Gastrocnemius medialis (tissue), 4 donors: ENCODE measurements around the gene GOLGA1. TPM values are rescaled to one million over a fixed set of nuclear protein-coding genes. Genes with fewer than 3 reads are reported as not detected.

Source experiments
- ATAC-seq, 2 donors: fragments of 150-250 bp; one replicate each; pipeline ENCODE4 v1.9.1; 2016
- DNase-seq, 2 donors: peaks; one replicate each; pipeline ENCODE4 v3.0.0-alpha.2; 2019
- H3K27ac ChIP-seq, 4 donors: fragments of 200-600 bp; sonication (generic); 1 replicate in 1 of 4; 2 replicates in 3 of 4; pipeline ENCODE4 v1.5.1; 2016 to 2018; ENCODE audit warnings: mild to moderate bottlenecking in 2 of 4, moderate library complexity in 1 of 4
- H3K27me3 ChIP-seq, 3 donors: fragments of 200-600 bp; sonication (generic) in 2 of 3; 1 replicate in 1 of 3; 2 replicates in 2 of 3; pipeline versions ENCODE4 v1.5.1 to v1.6.0; 2016 to 2019; ENCODE audit warnings: mild to moderate bottlenecking in 1 of 3, moderate library complexity in 1 of 3
- H3K36me3 ChIP-seq, 2 donors: fragments of 200-600 bp; sonication (generic) in 1 of 2; one replicate each; pipeline ENCODE4 v1.5.1; 2017 to 2018
- H3K4me1 ChIP-seq, 2 donors: fragments of 200-600 bp; sonication (generic) in 1 of 2; one replicate each; pipeline ENCODE4 v1.5.1; 2016 to 2017; ENCODE audit warnings: mild to moderate bottlenecking in 2 of 2
- H3K4me3 ChIP-seq, 4 donors: fragments of 200-600 bp; sonication (generic) in 3 of 4; 1 replicate in 1 of 4; 2 replicates in 3 of 4; pipeline ENCODE4 v1.5.1; 2016 to 2019; ENCODE audit warnings: mild to moderate bottlenecking in 2 of 4
- H3K9me3 ChIP-seq, 3 donors: fragments of 200-600 bp; sonication (generic) in 2 of 3; 1 replicate in 1 of 3; 2 replicates in 2 of 3; pipeline ENCODE4 v1.5.1; 2016 to 2019
- CTCF ChIP-seq, 5 experiments: fragments of 450-650 bp in 3 of 5; fragments of 200-600 bp in 2 of 5; sonication (generic) in 2 of 5; IDR thresholded peaks in 4 of 5; conservative IDR thresholded peaks in 1 of 5; 1 replicate in 4 of 5; 2 replicates in 1 of 5; pipeline ENCODE4 v1.5.1; 2016 to 2019; ENCODE audit warnings: antibody characterized with exemption in 5 of 5, mild to moderate bottlenecking in 3 of 5, moderate library complexity in 3 of 5
- POLR2A ChIP-seq, 2 donors: fragments of 450-650 bp; IDR thresholded peaks; one replicate each; pipeline ENCODE4 v1.6.1; 2017; ENCODE audit warnings: antibody characterized with exemption in 2 of 2, mild to moderate bottlenecking in 2 of 2, moderate library complexity in 2 of 2
- in situ Hi-C, 4 donors: fragments of 200-750 bp; cut with MboI; loops; one replicate each; pipeline versions ENCODE4 v1.15.0 to v1.8.0; 2017; ENCODE audit warnings: low sequenced_read_pairs in 4 of 4
- intact Hi-C: fragments of 100-400 bp; cut with DNase I; formaldehyde crosslinking; loops from one replicate; pipeline ENCODE4 v1.15.1; 2023; ENCODE audit warnings: low total_unique reads
- total RNA-seq, 4 donors: library from RNA; depleted of rRNA; stranded (reverse); fragments of >200 nt; gene quantifications; one replicate each; pipeline versions ENCODE4 v1.1.0 to v1.2.3, GENCODE V29; 2016

The GOLGA1 gene
- total RNA-seq, 4 donors from 2014 or later = 12.2 to 20.5 (median 18.6) TPM

GRCh38 chr9:124889006-124889405, 51.9 kb downstream of the GOLGA1 start:
- H3K36me3 ChIP-seq = peaks cover 0 to 90% of the 10 kb centered on the region in 2 donors

DNA sequence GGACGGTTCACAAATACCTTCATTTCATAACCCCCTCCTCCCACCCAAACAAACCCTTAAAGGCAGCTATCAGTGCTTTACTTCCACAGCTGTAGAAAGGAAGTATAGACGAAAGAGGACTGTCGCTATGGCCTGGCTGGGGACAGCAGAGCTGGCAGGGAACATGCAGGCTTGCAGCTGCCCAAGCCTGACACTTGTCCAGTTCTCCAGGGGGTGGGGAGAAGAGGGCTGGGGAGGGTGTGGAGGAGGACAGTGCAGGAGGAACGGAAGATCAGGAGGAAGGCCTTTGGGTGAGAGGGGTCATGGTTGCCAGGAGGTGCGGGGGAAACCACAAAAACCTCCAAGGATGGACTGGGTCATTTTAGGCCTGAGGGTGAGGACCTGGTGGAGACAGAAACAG, 53.1 kb downstream of the GOLGA1 start:
- no peaks in the 10 kb centered on the region for H3K9me3 ChIP-seq
- H3K27me3 ChIP-seq = no peaks in the 10 kb centered on the region
- H3K4me1 ChIP-seq = no peaks in the 10 kb centered on the region
- TF ChIP-seq CTCF (IDR thresholded peaks at IDR 0.05 in 4 of 5, conservative IDR thresholded peaks at IDR 0.05 in 1 of 5) (no peak), POLR2A (IDR thresholded peaks at IDR 0.05) (no peak)
- intact Hi-C loops = no loop called here
- DNase-seq (no peak), ATAC-seq (peak in 1 of 2 donors; percentile 61)
- in situ Hi-C loops = no loop called here
- H3K36me3 ChIP-seq = peaks cover 0 to 89% of the 10 kb centered on the region in 2 donors
- H3K4me3 ChIP-seq = no peak overlapping the region
- H3K27ac ChIP-seq = no peak overlapping the region

More at GRCh38 chr9:124889006-124889405, 51.9 kb downstream of the GOLGA1 start:
- intact Hi-C loops (no loop called here), in situ Hi-C loops (no loop called here)
- no peak for TF ChIP-seq POLR2A (IDR thresholded peaks at IDR 0.05)
- no peak for TF ChIP-seq CTCF (IDR thresholded peaks at IDR 0.05 in 4 of 5, conservative IDR thresholded peaks at IDR 0.05 in 1 of 5)
- H3K27ac ChIP-seq = no peak overlapping the region
- no peaks in the 10 kb centered on the region for H3K9me3 ChIP-seq
- H3K4me1 ChIP-seq = no peaks in the 10 kb centered on the region
- ATAC-seq (no peak), DNase-seq (no peak)
- no peak overlapping the region for H3K4me3 ChIP-seq
- no peaks in the 10 kb centered on the region for H3K27me3 ChIP-seq

- Histone ChIP-seq H3K36me3 (peaks cover 0 to 90% of the 10 kb centered on the region in 2 donors), H3K27me3 (no peaks in the 10 kb centered on the region), H3K4me1 (no peaks in the 10 kb centered on the region), H3K4me3 (no peak overlapping the region), H3K27ac (no peak overlapping the region), H3K9me3 (no peaks in the 10 kb centered on the region)
- no peak for TF ChIP-seq POLR2A (IDR thresholded peaks at IDR 0.05)
- no peak for TF ChIP-seq CTCF (IDR thresholded peaks at IDR 0.05 in 4 of 5, conservative IDR thresholded peaks at IDR 0.05 in 1 of 5)
- DNase-seq (no peak), ATAC-seq (peak in 1 of 2 donors; percentile 31)
- intact Hi-C loops = no loop called here
- in situ Hi-C loops = no loop called here
Measured at GRCh38 chr9:124886866-124887492, 53.9 kb downstream of the GOLGA1 start.

DNA sequence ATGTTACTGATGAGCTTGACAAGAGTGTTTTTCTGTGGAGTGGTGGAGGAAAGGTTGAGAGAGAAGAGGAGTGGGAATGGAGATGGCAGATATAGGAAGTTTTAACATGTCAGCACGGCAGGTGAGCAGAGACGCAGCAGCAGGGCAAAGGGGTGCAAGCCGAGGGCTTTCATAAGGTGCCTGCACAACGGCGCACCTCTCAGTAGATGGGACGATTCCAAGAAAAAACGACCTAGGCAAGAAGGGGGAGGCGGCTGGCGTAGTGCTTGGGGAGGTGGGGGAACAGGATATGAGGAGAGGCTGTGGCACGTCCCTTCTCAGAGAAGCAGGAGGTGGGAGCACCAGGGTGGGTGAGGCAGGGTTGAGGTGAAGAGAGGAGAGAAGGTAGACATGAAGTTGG, 54.4 kb downstream of the GOLGA1 start:
- intact Hi-C loops = no loop called here
- ATAC-seq (no peak), DNase-seq (no peak)
- Histone ChIP-seq H3K4me3 (no peak overlapping the region), H3K4me1 (no peaks in the 10 kb centered on the region), H3K9me3 (no peaks in the 10 kb centered on the region), H3K27ac (no peak overlapping the region), H3K27me3 (no peaks in the 10 kb centered on the region), H3K36me3 (peaks cover 0 to 91% of the 10 kb centered on the region in 2 donors)
- in situ Hi-C loops = no loop called here
- TF ChIP-seq POLR2A (IDR thresholded peaks at IDR 0.05) (no peak), CTCF (IDR thresholded peaks at IDR 0.05 in 4 of 5, conservative IDR thresholded peaks at IDR 0.05 in 1 of 5) (no peak)

GRCh38 chr9:124885551-124885950, 55.3 kb downstream of the GOLGA1 start:
- in situ Hi-C loops (no loop called here), intact Hi-C loops (no loop called here)
- H3K4me1 ChIP-seq = no peaks in the 10 kb centered on the region
- ATAC-seq (no peak), DNase-seq (no peak)
- H3K27ac ChIP-seq = no peak overlapping the region
- no peaks in the 10 kb centered on the region for H3K9me3 ChIP-seq
- H3K36me3 ChIP-seq = peaks cover 0 to 91% of the 10 kb centered on the region in 2 donors
- H3K4me3 ChIP-seq = no peak overlapping the region
- no peaks in the 10 kb centered on the region for H3K27me3 ChIP-seq
- TF ChIP-seq CTCF (IDR thresholded peaks at IDR 0.05 in 4 of 5, conservative IDR thresholded peaks at IDR 0.05 in 1 of 5) (no peak), POLR2A (IDR thresholded peaks at IDR 0.05) (no peak)
